Pulmonary artery endothelial cell (primary cell): Measurements from ENCODE around the gene SCAPER. TPM values are rescaled to one million over a fixed set of nuclear protein-coding genes. Genes with fewer than 3 reads are reported as not detected.
"Not testable (repeated sequence)": the region's sequence is repeated elsewhere in the genome, so short reads cannot be mapped to it uniquely, and the experiment has no call there.

ENCODE experiments used
- DNase-seq: peaks from one replicate; pipeline ENCODE4 v3.0.0-alpha.2; 2011; ENCODE audit warnings: low read depth, low spot score
- total RNA-seq: library from RNA; depleted of rRNA; stranded (reverse); fragments of >200 nt; gene quantifications from 2 replicates; pipeline ENCODE4 v1.2.3, GENCODE V29; 2014

The SCAPER gene
- total RNA-seq, 1 donor from 2014 or later: 5.9 TPM

DNA sequence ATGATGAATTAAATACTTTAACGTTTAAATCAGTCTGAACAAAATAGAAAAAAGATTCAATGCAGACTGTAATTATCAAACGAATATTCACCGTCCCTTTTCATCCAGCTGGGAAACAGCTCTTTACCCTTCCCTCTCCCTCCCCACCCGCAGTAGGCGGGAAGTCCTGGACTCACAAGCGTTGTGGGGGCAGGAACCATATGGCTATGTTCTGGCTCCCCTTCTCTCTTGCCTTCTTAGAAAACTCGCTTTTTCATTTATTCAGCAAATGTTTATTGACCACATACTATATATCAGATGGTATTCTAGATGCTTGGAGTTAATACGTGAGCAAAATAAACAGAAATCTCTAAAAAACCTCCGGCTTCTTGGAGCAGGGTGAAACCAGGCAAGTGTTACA is 715 bp upstream of the SCAPER start:
- DNase-seq: no peak

DNA sequence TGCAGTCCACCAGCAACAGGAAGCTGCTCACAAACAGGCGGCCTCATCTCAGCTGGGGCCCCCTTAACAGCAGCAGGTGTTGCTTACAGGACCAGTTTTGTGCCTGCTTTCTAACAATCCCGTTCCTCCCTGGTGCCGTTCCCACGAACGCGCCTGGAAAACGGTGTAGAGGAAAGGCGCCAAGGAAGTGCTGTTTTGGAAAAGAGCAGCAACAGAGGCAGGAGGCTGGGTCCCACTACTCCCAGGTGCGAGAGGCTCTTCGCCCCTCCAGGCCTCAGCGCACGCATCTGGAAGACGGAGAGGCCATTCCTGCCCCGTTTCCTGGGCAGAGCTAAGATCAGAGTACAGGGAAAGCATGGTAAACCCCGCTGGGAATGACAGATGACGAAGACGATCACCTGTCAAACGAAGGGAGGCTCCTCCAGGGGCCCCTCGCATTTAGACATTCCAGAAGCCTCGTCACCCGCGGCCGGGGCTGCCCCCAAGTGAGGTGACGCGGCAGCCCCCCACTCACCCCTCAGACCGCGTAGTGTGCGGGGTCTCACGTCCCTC is 603 bp downstream of the SCAPER start:
- no peak for DNase-seq

DNA sequence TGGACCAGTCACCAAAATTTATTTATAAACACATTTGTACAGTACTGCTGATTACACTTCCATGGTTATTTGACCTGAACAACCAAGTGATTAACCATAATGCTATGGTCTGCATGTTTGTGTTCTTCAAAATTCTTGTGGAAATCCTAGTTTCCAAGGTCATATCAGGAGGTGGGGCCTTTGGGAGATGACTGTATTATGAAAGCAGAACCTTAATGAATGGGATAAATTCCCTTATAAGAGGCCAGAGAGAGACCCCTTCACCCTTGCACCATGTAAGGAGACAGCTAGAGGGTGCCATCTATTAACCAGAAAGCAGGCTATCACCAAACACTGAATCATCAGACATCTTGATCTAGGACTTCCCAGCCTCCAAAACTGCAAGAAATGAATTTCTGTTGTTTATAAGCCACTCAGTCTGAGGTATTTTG is 1.9 kb downstream of the SCAPER start:
- no peak for DNase-seq

- no peak for DNase-seq
Measured at GRCh38 chr15:76901965-76902364, 3.2 kb downstream of the SCAPER start.

- DNase-seq: not testable (repeated sequence)
Measured at GRCh38 chr15:76899931-76900310, 5.2 kb downstream of the SCAPER start.

GRCh38 chr15:76899176-76899930 is 5.8 kb downstream of the SCAPER start:
- not testable (repeated sequence) for DNase-seq

GRCh38 chr15:76898102-76898501 is 7.0 kb downstream of the SCAPER start:
- no peak for DNase-seq

- DNase-seq: no peak
Measured at GRCh38 chr15:76894174-76894573, 11.0 kb downstream of the SCAPER start.

GRCh38 chr15:76892836-76893235 is 12.3 kb downstream of the SCAPER start:
- not testable (repeated sequence) for DNase-seq

- not testable (repeated sequence) for DNase-seq
Measured at GRCh38 chr15:76887280-76888141, 17.6 kb downstream of the SCAPER start.

DNA sequence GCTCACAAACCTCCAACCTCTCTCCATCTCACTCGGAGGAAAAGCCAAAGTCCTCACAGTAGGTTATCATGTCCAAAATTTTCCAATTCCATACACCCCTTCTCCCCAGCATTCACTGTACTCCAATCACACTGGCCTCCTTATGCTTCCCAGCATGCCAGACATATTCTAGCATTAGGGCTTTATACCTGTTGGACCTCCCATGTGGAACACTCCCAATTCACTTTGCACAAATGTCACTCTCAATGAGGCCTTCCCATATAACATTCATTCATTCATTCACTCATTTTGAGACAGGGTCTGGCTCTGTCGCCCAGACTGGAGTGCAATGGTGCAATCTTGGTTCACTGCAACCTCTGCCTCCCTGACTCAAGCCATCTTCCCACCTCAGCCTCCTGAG is 19.9 kb downstream of the SCAPER start:
- DNase-seq: no peak

DNA sequence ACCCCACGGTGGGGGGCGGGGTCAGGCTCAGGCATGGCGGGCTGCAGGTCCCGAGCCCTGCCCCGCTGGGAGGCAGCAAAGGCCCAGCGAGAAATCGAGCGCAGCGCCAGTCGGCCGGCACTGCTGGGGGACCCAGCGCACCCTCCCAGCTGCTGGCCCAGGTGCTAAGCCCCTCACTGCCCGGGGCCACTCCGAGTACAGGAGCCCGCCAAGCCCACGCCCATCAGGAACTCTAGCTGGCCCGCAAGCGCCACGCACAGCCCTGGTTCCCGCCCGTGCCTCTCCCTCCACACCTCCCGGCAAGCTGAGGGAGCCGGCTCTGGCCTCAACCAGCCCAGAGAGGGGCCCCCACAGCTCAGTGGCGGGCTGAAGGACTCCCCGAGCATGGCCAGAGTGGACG is 29.2 kb downstream of the SCAPER start:
- DNase-seq: no peak

DNA sequence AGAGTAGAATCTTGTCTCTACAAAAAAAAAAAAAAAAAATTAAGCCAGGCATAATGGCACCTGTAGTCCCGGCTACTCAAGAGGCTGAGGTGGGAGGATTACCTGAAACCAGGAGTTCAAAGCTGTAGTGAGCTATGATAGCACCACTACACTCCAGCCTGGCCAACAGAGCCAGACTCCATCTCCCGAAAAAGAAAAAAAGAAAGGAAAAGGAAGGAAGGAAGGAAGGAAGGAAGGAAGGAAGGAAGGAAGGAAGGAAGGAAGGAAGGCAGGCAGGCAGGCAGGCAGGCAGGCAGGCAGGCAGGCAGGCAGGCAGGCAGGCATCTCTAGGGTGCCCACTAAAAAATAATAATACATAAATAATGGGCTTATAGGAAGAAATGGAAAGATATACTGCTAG is 32.1 kb downstream of the SCAPER start:
- not testable (repeated sequence) for DNase-seq

GRCh38 chr15:76871930-76872329 is 33.2 kb downstream of the SCAPER start:
- DNase-seq: no peak

- DNase-seq: no peak
Measured at GRCh38 chr15:76868740-76869139, 36.4 kb downstream of the SCAPER start.

DNA sequence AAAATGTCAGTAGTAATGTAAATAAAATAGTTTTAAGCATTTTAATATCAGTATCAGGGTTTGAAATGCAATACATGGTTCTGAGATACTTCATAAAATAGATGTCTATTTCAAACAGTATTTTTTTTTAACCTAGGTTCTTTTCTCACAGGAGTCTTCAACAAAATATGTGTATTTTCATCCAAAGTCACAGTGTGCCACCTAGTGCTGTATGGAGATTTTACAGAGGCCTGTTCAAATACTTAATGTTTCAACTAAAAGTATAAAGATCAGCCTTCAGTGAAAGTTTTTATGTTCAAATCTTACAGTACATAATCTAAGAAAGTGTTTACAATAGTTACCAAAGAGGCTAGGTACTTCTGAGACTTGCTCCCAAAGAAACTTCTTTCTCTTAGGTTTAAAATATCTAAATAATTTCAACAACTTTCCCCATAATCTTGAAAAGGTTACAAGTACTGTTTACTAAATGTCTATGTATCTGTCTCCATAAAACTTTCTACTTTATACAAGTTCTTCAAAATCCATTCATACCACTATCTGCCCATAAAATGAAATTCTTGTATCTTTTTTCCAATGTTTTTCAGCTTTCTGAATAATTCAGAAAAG is 38.3 kb downstream of the SCAPER start:
- DNase-seq: no peak

- no peak for DNase-seq
Measured at GRCh38 chr15:76866008-76866407, 39.1 kb downstream of the SCAPER start.

- no peak for DNase-seq
Measured at GRCh38 chr15:76865548-76865991, 39.6 kb downstream of the SCAPER start.

- no peak for DNase-seq
Measured at GRCh38 chr15:76864586-76864985, 40.6 kb downstream of the SCAPER start.

- no peak for DNase-seq
Measured at GRCh38 chr15:76863693-76864092, 41.4 kb downstream of the SCAPER start.

DNA sequence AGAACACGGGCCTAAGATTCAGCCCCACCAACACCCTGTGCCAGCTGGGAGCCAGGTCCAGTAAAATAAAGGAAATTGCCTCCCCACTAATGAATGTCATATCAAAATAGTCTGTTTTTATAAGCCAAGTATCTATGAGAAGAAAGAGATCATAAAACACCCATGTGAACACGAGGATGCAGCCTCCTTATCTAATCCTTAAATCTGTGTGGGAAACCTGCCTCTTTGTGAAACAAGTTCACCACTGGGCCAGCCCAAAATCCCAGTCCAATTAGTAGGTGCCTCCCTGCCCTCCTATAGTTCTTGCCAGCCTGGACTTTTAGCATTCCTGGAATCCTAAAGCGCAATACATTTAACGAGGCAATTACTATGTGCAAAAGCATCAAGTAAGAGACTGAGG is 42.0 kb downstream of the SCAPER start:
- DNase-seq: no peak
